ENCODE measurements around the gene HCN2.
"Not testable (repeated sequence)": the region's sequence is repeated elsewhere in the genome, so short reads cannot be mapped to it uniquely, and the experiment has no call there.

HCN2 gene

GRCh38 chr19:601310-601709 is 11.6 kb downstream of the HCN2 start:
- Histone ChIP-seq H3K18ac (ENCODE audit: low read length) (no peak overlapping the region), H3K27ac (ENCODE audit: low read depth, low read length) (no peak overlapping the region), H3K79me1 (ENCODE audit: low read length) (no peaks in the 10 kb centered on the region), H3K27me3 (ENCODE audit: insufficient read depth, low read length) (no peaks in the 10 kb centered on the region), H3K4me2 (ENCODE audit: low read length) (no peak overlapping the region), H3K4me1 (ENCODE audit: control insufficient read depth in 1 of 2, insufficient read depth in 2 of 2, low read length in 2 of 2) (no peaks in the 10 kb centered on the region), H3K79me2 (ENCODE audit: control insufficient read depth, insufficient read depth, low read length, poor library complexity) (no peaks in the 10 kb centered on the region), H2BK12ac (ENCODE audit: low read length) (no peak overlapping the region), H2BK5ac (ENCODE audit: low read depth, low read length, poor library complexity) (no peak overlapping the region), H3K9ac (ENCODE audit: low read length) (no peak overlapping the region), H3K9me3 (ENCODE audit: insufficient read depth, low read depth, low read length) (peaks cover 10% of the 10 kb centered on the region), H3K36me3 (ENCODE audit: control insufficient read depth in 1 of 2, insufficient read depth in 2 of 2, low read length in 2 of 2) (no peaks in the 10 kb centered on the region), H3K4me3 (ENCODE audit: low read depth, low read length) (no peak overlapping the region), H3K23ac (ENCODE audit: low read length) (no peak overlapping the region), H4K91ac (ENCODE audit: low read depth, low read length) (no peak overlapping the region), H3K14ac (ENCODE audit: low read length) (no peak overlapping the region), H2BK120ac (ENCODE audit: insufficient read depth, low read length, poor library complexity) (no peak overlapping the region), H4K8ac (ENCODE audit: low read depth, low read length) (no peak overlapping the region), H2AK5ac (ENCODE audit: low read length) (no peak overlapping the region), H4K12ac (ENCODE audit: low read depth, low read length) (no peak overlapping the region), H2AFZ (ENCODE audit: insufficient read depth, low read length, poor library complexity) (no peak overlapping the region), H3K4ac (ENCODE audit: low read depth, low read length) (no peak overlapping the region)
- WGBS (ENCODE audit: extremely low coverage, insufficient coverage, insufficient read length): no CpG with 5 or more reads among the region's 28 CpGs
- DNase-seq: no peak

- Histone ChIP-seq H3K4me2 (ENCODE audit: low read length) (no peak overlapping the region), H4K91ac (ENCODE audit: low read depth, low read length) (no peak overlapping the region), H2BK12ac (ENCODE audit: low read length) (no peak overlapping the region), H3K27me3 (ENCODE audit: insufficient read depth, low read length) (no peaks in the 10 kb centered on the region), H3K79me2 (ENCODE audit: control insufficient read depth, insufficient read depth, low read length, poor library complexity) (no peaks in the 10 kb centered on the region), H3K9ac (ENCODE audit: low read length) (no peak overlapping the region), H3K23ac (ENCODE audit: low read length) (no peak overlapping the region), H3K79me1 (ENCODE audit: low read length) (no peaks in the 10 kb centered on the region), H3K14ac (ENCODE audit: low read length) (no peak overlapping the region), H3K36me3 (ENCODE audit: control insufficient read depth in 1 of 2, insufficient read depth in 2 of 2, low read length in 2 of 2) (no peaks in the 10 kb centered on the region), H4K12ac (ENCODE audit: low read depth, low read length) (no peak overlapping the region), H3K4ac (ENCODE audit: low read depth, low read length) (no peak overlapping the region), H2AFZ (ENCODE audit: insufficient read depth, low read length, poor library complexity) (no peak overlapping the region), H4K8ac (ENCODE audit: low read depth, low read length) (no peak overlapping the region), H3K9me3 (ENCODE audit: insufficient read depth, low read depth, low read length) (peaks cover 10% of the 10 kb centered on the region), H3K27ac (ENCODE audit: low read depth, low read length) (no peak overlapping the region), H2AK5ac (ENCODE audit: low read length) (no peak overlapping the region), H3K18ac (ENCODE audit: low read length) (no peak overlapping the region), H2BK120ac (ENCODE audit: insufficient read depth, low read length, poor library complexity) (no peak overlapping the region), H3K4me1 (ENCODE audit: control insufficient read depth in 1 of 2, insufficient read depth in 2 of 2, low read length in 2 of 2) (no peaks in the 10 kb centered on the region), H2BK5ac (ENCODE audit: low read depth, low read length, poor library complexity) (no peak overlapping the region), H3K4me3 (ENCODE audit: low read depth, low read length) (no peak overlapping the region)
- no CpG with 5 or more reads among the region's 25 CpGs for WGBS (ENCODE audit: extremely low coverage, insufficient coverage, insufficient read length)
- no peak for DNase-seq
Measured at GRCh38 chr19:601790-602189, 12.1 kb downstream of the HCN2 start.

- Histone ChIP-seq H3K4me2 (ENCODE audit: low read length) (no peak overlapping the region), H3K18ac (ENCODE audit: low read length) (no peak overlapping the region), H3K14ac (ENCODE audit: low read length) (no peak overlapping the region), H2AK5ac (ENCODE audit: low read length) (no peak overlapping the region), H2BK5ac (ENCODE audit: low read depth, low read length, poor library complexity) (no peak overlapping the region), H3K4ac (ENCODE audit: low read depth, low read length) (no peak overlapping the region), H3K4me1 (ENCODE audit: control insufficient read depth in 1 of 2, insufficient read depth in 2 of 2, low read length in 2 of 2) (no peaks in the 10 kb centered on the region), H4K8ac (ENCODE audit: low read depth, low read length) (no peak overlapping the region), H3K9ac (ENCODE audit: low read length) (no peak overlapping the region), H3K36me3 (ENCODE audit: control insufficient read depth in 1 of 2, insufficient read depth in 2 of 2, low read length in 2 of 2) (no peaks in the 10 kb centered on the region), H3K27me3 (ENCODE audit: insufficient read depth, low read length) (no peaks in the 10 kb centered on the region), H3K79me2 (ENCODE audit: control insufficient read depth, insufficient read depth, low read length, poor library complexity) (no peaks in the 10 kb centered on the region), H3K79me1 (ENCODE audit: low read length) (no peaks in the 10 kb centered on the region), H3K4me3 (ENCODE audit: low read depth, low read length) (no peak overlapping the region), H4K12ac (ENCODE audit: low read depth, low read length) (no peak overlapping the region), H4K91ac (ENCODE audit: low read depth, low read length) (no peak overlapping the region), H3K9me3 (ENCODE audit: insufficient read depth, low read depth, low read length) (peaks cover 10% of the 10 kb centered on the region), H2AFZ (ENCODE audit: insufficient read depth, low read length, poor library complexity) (no peak overlapping the region), H2BK120ac (ENCODE audit: insufficient read depth, low read length, poor library complexity) (no peak overlapping the region), H3K23ac (ENCODE audit: low read length) (no peak overlapping the region), H2BK12ac (ENCODE audit: low read length) (no peak overlapping the region), H3K27ac (ENCODE audit: low read depth, low read length) (no peak overlapping the region)
- no CpG with 5 or more reads among the region's 35 CpGs for WGBS (ENCODE audit: extremely low coverage, insufficient coverage, insufficient read length)
- no peak for DNase-seq
Measured at GRCh38 chr19:602391-603301, 13.0 kb downstream of the HCN2 start.

- not testable (repeated sequence) for H3K36me3 ChIP-seq (ENCODE audit: control insufficient read depth in 1 of 2, insufficient read depth in 2 of 2, low read length in 2 of 2); H3K79me1 ChIP-seq (ENCODE audit: low read length); H3K4me1 ChIP-seq (ENCODE audit: control insufficient read depth in 1 of 2, insufficient read depth in 2 of 2, low read length in 2 of 2); H3K27me3 ChIP-seq (ENCODE audit: insufficient read depth, low read length); H4K12ac ChIP-seq (ENCODE audit: low read depth, low read length); DNase-seq; H3K4me3 ChIP-seq (ENCODE audit: low read depth, low read length); H2BK12ac ChIP-seq (ENCODE audit: low read length); H3K9ac ChIP-seq (ENCODE audit: low read length); H4K8ac ChIP-seq (ENCODE audit: low read depth, low read length); H2BK120ac ChIP-seq (ENCODE audit: insufficient read depth, low read length, poor library complexity); H3K14ac ChIP-seq (ENCODE audit: low read length); H2AFZ ChIP-seq (ENCODE audit: insufficient read depth, low read length, poor library complexity); H2BK5ac ChIP-seq (ENCODE audit: low read depth, low read length, poor library complexity); H4K91ac ChIP-seq (ENCODE audit: low read depth, low read length); H3K27ac ChIP-seq (ENCODE audit: low read depth, low read length); H3K79me2 ChIP-seq (ENCODE audit: control insufficient read depth, insufficient read depth, low read length, poor library complexity); H3K23ac ChIP-seq (ENCODE audit: low read length); H3K4ac ChIP-seq (ENCODE audit: low read depth, low read length); H3K4me2 ChIP-seq (ENCODE audit: low read length); H3K18ac ChIP-seq (ENCODE audit: low read length); H2AK5ac ChIP-seq (ENCODE audit: low read length)
- no CpG with 5 or more reads among the region's 13 CpGs for WGBS (ENCODE audit: extremely low coverage, insufficient coverage, insufficient read length)
- peaks cover 10% of the 10 kb centered on the region for H3K9me3 ChIP-seq (ENCODE audit: insufficient read depth, low read depth, low read length)
Measured at GRCh38 chr19:603302-603639, 13.6 kb downstream of the HCN2 start.

Measured in trophoblast cell (in vitro differentiated cells and primary cell).